HG03175 (cell line): ENCODE measurements around the gene HES6.
"Not testable (repeated sequence)": the region's sequence is repeated elsewhere in the genome, so short reads cannot be mapped to it uniquely, and the experiment has no call there.

Experiments used
- ATAC-seq: cut with Tn5 transposase; IDR thresholded peaks from one replicate; pipeline ENCODE4 v1.9.1; 2021; ENCODE audit warnings: mild to moderate bottlenecking, moderate library complexity; ENCODE audit not compliant: unreplicated experiment

The HES6 gene

DNA sequence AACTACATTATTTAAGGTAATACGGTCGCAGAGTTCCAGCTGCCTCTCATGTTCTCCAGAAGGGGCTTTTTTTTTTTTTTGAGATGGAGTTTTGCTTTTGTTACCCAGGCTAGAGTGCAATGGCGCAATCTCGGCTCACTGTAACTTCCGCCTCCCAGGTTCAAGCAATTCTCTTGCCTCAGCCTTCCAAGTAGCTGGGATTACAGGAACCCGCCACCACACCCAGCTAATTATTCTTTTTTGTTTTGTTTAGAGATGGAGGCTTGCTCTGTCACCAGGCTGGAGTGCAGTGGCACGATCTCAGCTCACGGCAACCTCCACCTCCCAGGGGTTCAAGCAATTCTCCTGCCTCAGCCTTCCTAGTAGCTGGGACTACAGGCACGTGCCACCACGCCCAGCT is 33.6 kb upstream of the HES6 start:
- ATAC-seq, result not testable (repeated sequence)

- no peak for ATAC-seq
These were observed 32.3 kb upstream of the HES6 start for GRCh38 chr2:238272156-238272555.

- not testable (repeated sequence) for ATAC-seq
These were observed 31.8 kb upstream of the HES6 start for GRCh38 chr2:238271686-238272085.

- ATAC-seq, result no peak
These were observed 31.3 kb upstream of the HES6 start for GRCh38 chr2:238271061-238271554.

GRCh38 chr2:238270606-238271005 is 30.8 kb upstream of the HES6 start:
- no peak for ATAC-seq

GRCh38 chr2:238269741-238270140 is 29.9 kb upstream of the HES6 start:
- no peak for ATAC-seq

DNA sequence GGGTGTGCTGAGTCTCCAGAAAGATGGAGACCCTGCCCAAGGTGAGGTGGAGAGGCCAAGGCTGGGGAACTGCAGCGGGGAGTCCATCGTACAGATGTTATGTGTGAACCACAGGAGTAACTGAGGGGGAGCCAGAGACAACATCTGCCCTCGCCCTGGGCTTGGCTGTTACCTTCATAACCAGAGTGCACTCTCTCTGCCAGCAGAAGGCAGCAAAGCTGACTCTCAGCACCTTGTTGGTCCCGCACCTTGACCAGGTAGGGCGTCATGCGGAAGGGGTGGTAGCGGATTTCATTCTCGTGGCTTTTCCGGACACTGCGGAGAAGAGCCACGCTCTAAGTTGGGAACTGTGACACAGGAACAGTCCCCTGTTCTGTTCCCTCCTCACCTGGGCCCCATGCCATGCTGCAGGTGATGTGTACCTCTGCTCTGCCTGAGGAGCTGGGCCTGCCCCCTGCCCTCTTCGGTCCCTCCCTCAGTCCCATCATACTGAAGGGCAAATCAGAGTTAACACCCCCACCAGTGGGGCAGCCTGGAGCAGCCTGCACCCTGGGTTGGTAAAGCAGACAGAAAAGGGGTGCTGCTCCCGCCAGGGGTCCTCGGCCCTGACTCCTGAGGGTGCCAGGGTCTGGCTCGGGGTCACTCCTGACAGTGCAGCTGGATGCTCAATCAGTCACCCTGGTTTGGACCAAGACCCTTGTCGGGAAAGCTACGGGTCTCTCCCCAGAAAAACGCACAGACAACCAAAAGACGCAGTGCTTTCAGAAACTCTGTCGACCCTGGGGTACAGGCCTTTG is 28.2 kb upstream of the HES6 start:
- ATAC-seq, result no peak

- ATAC-seq, result no peak
These were observed 27.5 kb upstream of the HES6 start for GRCh38 chr2:238267341-238267710.

GRCh38 chr2:238265605-238266004 is 25.8 kb upstream of the HES6 start:
- no peak for ATAC-seq

DNA sequence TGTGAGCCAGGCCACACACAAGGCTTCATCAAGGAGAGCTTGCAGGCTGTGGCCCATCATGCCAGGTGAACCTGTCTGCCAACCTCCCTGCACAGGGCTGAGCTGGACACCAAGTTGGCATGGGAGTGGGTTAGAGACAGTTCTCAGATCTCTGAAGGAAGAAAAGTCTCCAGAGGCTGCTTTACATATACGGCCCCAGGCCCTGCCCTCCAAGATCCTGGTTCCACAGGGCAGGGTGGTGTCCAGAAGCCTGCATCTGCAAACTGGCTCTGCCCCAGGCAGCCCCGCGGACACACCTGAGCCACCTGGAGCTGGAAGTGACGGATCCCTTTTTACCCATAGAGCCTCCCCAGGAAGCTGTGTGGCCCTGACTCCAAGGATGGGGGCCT is 24.2 kb upstream of the HES6 start:
- no peak for ATAC-seq

DNA sequence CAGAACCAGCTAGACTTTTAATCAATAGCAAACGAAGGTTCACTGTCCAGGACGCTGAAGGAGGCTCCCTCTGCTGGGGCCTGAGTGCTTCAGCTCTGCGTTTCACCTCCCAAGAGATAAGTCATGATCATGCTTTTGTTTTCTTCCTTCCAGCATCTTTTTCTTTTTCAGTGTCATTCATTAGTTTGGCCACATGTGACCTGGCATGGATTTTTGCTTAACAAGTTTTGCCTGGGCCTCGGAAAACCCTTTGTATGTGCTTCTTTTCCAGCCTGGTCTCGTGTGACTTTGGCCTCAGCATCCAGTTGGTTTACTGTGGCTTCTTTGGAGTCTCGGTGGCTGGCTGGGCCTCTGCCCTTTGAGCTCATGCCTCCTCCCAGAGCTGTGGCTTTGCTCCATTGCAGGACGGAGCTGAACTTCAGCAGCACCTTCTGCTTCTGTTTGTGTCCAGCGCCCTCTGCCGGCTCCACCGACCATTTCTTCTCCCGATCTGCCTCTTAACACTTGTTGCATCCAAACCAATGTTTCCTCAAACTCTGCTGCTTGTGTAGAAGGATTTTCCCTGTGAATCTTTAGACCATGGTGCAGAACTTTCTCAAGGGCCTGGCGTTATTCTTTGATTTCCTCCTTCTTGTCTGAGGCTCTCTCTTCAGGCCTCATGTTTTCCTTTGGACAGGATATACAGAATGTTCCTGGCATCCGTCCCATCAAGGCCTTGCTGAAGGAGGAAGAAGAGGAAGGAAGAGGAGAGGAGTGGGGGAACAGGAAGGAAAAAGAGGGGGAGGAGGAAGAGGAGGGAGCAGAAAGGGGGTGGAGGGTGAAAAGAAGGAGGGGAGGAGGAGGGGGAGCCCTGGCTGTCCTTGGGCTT is 23.6 kb upstream of the HES6 start:
- ATAC-seq, result no peak

DNA sequence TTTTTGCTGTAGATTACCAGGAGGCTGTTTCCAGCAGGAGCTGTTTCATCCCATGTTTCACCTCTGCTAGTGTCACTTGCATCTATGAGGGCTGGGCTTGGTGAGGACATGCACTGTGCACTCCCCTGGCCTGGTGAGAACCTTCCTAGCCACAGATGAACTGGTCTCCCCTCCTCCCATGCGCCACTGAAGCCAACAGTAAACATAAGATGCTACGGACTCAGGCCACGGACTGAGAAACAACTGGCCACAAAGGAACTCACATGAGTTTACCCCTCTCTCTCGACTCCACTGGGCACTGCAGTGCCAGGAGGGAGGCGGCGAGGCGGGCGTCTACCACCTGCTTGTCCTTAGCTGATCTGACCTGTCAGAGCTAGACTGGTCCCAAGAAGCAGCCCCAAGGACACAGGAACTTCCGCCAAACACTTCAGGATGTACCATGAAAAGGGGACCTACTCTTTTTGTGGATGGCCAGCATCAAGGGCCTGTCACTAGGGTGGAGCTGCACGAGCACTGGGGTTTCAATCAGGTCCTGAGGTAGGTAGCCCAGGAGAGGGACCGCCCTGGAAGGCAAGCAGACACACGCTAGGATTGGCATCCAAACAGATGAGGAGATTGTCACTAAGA is 22.8 kb upstream of the HES6 start:
- no peak for ATAC-seq

DNA sequence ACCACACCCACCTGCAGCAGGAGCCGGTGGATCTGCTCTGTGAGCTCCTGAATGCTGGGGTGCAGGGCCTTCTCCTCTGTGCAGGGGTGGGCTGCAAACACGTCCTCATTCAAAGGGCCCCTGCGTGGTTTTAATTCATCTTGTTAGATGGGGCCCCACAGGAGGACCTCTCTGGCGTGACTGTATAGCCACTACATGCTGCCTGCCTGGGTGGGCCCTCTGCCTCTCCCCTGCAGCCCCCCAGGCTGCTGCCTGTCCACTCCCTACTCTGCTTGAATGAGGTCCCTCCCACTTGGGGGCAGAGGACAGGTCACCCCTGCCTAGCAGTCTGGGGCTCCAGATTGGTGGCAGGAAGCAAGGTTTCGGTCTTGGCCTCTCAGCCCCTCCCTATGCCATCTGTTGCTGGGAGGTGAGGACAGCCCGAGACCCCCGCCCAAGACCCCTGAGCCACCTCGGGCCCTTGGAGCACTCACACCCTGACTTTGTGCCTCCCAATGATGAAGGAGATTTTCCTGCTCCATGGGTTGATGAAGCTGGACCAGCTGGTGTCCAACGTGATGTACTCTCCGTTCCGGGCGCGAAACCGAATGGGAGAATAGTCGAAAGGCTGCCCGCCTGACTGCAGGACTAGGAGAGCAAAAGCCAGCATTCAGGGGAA is 22.0 kb upstream of the HES6 start:
- no peak for ATAC-seq

GRCh38 chr2:238260883-238261282 is 21.0 kb upstream of the HES6 start:
- ATAC-seq, result no peak

DNA sequence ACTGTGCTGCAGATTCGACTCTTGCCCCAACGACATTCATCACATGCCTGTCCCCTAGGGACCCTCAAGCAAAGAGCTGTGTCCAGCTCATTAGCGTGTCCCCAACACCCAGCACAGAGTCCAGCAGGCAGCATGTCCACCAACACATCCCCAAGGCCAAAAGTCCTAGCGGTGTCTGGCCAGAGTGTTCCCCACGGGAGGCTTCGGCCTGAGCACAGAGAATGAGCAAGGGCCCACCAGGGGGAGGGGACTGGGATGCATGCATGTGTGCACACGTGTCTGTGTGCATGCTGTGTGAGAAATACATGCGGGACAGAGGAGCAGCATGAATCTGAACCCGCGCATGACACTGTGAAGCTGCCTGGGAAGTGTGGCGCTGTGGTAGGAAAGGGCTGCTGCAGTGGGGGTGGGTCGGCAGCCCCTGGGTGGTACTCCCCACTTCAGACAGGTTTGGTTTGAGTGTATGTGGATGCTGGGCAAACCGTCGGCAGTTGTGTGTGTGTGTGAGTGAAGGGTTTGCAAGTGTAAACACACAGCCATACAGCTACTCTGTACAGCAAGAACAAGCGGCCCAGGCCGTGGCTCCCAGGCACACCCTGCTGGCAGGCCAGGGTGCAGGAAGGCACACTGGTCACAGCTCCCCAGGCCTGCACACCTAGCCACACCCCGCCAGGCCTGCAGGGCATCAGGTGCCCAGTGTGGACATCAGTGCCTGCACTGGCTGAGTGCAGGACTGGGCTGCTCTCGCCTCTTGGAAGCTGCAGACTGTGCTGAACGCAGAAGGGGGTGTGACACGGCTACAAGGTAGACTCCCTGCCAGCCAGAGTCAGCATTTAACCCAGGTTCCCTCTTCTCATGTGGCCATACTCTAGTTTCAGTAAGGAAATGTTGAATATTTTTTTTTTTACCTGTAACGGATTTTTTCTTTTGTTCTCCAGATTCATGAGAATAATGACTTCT is 19.5 kb upstream of the HES6 start:
- no peak for ATAC-seq

DNA sequence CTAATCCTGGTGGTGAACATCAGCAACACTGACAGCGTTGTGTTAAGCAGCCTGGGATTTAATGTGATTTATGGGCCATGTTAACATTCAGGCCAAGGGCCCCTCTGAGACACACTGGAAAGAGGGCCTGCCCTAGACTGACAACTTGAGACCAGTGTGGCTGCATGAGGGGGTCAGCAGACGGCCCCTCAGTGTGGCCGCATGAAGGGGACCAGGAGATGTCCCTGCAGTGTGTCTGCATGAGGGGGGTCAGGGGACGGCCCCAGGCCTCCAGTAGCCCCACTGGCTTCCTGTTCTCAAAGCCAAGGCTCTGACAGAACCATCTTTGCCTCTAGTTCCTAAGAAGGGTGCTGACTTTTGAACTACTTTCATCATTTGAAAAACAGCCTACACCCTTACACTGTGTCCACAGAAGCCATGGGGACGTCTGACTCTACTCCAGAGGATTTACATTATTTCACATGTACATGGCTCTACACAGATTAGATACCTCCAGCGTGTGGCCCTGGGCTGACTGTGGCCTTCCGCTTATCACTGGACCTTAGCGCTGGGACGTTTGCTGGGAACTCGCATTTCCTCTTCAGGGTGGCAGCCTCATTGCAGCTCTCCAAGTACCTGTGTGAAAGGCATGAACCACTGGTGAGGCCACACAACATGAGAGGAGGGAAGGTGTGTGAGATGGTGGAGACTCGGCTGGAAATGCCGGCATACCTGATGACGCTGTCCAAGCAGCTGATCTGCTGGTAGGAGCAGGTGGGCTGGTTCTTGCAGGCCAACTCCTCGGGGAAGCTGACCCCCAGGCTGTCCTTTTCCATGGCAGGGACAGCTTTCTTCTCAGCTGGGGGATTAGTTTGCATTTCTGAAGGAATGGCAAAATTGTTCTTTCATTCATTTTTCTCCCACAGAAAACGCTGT is 18.2 kb upstream of the HES6 start:
- no peak for ATAC-seq

GRCh38 chr2:238256594-238257104 is 16.8 kb upstream of the HES6 start:
- ATAC-seq, result no peak

DNA sequence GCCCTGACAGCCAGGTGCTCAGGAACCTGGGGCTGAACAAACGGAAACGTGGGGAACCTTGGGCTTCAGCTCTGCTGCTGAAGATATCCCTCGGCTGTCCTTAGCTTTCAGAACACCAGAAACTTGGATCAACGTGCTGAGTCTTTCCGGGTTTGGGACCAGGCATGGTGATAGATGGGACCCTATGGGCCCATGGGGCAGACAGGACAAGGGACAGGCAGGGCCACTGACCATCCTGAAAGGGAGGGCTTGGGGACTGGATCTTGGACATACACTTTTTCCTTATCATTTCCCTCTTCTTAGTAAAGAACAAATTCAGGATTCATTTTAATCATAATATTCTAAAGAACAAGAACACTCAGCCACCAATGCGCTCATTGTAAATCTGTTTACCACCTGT is 16.3 kb upstream of the HES6 start:
- ATAC-seq, result no peak

DNA sequence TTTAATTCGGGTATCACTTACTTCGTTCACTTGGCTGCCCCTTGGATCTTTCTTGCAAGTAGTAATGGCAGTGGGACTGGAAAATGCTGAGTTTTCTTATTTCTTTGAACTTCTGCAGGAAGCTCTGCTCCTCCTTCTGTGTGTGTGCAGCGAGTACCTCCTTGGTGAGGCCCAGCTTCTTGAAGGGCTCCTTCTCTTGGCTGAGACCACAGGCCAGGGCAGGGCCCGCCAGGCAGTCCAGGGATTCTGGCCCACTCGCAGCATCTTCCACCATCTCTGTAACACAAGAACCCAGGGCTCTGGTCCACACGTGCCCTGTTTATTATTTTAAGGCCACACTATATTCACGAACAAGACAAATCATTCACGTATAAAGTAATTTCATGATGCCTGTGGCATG is 15.8 kb upstream of the HES6 start:
- no peak for ATAC-seq
